Spinal cord (tissue), 10 donors: ENCODE measurements around the gene C11orf24. TPM values are rescaled to one million over a fixed set of nuclear protein-coding genes. Genes with fewer than 3 reads are reported as not detected.
"Not testable (repeated sequence)": the region's sequence is repeated elsewhere in the genome, so short reads cannot be mapped to it uniquely, and the experiment has no call there.

Source experiments
- DNase-seq, 6 donors: peaks; one replicate each; pipeline versions ENCODE4 v3.0.0 to v3.0.0-alpha.2; 2013 to 2015; ENCODE audit warnings: low spot score in 6 of 6, low read depth in 4 of 6
- H3K27ac ChIP-seq: one replicate; pipeline ENCODE4 v1.5.1; 2013; ENCODE audit warnings: low read depth, low read length, control low read depth
- H3K27me3 ChIP-seq: one replicate; pipeline ENCODE4 v1.6.1; 2013; ENCODE audit warnings: low read length; ENCODE audit not compliant: control insufficient read depth, insufficient read depth
- H3K36me3 ChIP-seq: one replicate; pipeline ENCODE4 v1.6.1; 2013; ENCODE audit warnings: low read length; ENCODE audit not compliant: control insufficient read depth, insufficient read depth
- H3K4me1 ChIP-seq: one replicate; pipeline ENCODE4 v1.6.1; 2013; ENCODE audit warnings: low read length; ENCODE audit not compliant: control insufficient read depth, insufficient read depth
- H3K4me3 ChIP-seq: one replicate; pipeline ENCODE4 v1.5.1; 2013; ENCODE audit warnings: low read depth, low read length, control low read depth
- H3K9me3 ChIP-seq: one replicate; pipeline ENCODE4 v1.6.1; 2013; ENCODE audit warnings: low read length; ENCODE audit not compliant: control insufficient read depth, insufficient read depth
- WGBS: methylation state at CpG from one replicate; pipeline ENCODE4 v1.1.5; 2013; ENCODE audit warnings: missing lambda C conversion rate; ENCODE audit not compliant: insufficient coverage; 5-methylcytosine and 5-hydroxymethylcytosine counted together
- polyA plus RNA-seq, 2 donors: library from polyadenylated mRNA; unstranded; fragments of 120-200 nt; gene quantifications; one replicate each; pipeline ENCODE4 v1.2.1, GENCODE V29; 2013; ENCODE audit not compliant: insufficient read length in 2 of 2
- total RNA-seq, 2 donors: library from RNA; depleted of rRNA in 1 of 2; stranded (reverse); fragments of 120-200 nt in 1 of 2; fragments of >200 nt in 1 of 2; gene quantifications; one replicate each; pipeline versions ENCODE4 v1.2.3 to v1.2.4, GENCODE V29; 2013 to 2014
- donor health status: healthy.

The C11orf24 gene
- total and polyA plus RNA-seq, 4 donors: 12.7 to 31.9 (median 19.4) TPM

- H3K36me3 ChIP-seq: no peaks in the 10 kb centered on the region
- H3K27me3 ChIP-seq: no peaks in the 10 kb centered on the region
- no peaks in the 10 kb centered on the region for H3K9me3 ChIP-seq
- no peak overlapping the region for H3K4me3 ChIP-seq
- no peaks in the 10 kb centered on the region for H3K4me1 ChIP-seq
- no peak for DNase-seq
- H3K27ac ChIP-seq: no peak overlapping the region
- WGBS: 100% methylated on average over 1 of the region's 2 CpGs
Observed at GRCh38 chr11:68289456-68289855, 17.7 kb upstream of the C11orf24 start.

GRCh38 chr11:68287419-68287818 lies 15.6 kb upstream of the C11orf24 start:
- no peaks in the 10 kb centered on the region for H3K4me1 ChIP-seq
- DNase-seq: no peak
- H3K27me3 ChIP-seq: no peaks in the 10 kb centered on the region
- H3K9me3 ChIP-seq: no peaks in the 10 kb centered on the region
- H3K27ac ChIP-seq: no peak overlapping the region
- H3K4me3 ChIP-seq: no peak overlapping the region
- H3K36me3 ChIP-seq: no peaks in the 10 kb centered on the region
- WGBS: 100% methylated on average over 3 of the region's 8 CpGs

- not testable (repeated sequence) for H3K9me3 ChIP-seq, H3K4me3 ChIP-seq, DNase-seq, H3K4me1 ChIP-seq, H3K36me3 ChIP-seq, H3K27ac ChIP-seq, H3K27me3 ChIP-seq
- 90% methylated on average over 1 of the region's 3 CpGs for WGBS
Observed at GRCh38 chr11:68284588-68284987, 12.8 kb upstream of the C11orf24 start.

GRCh38 chr11:68282861-68283230 lies 11.1 kb upstream of the C11orf24 start:
- H3K27ac ChIP-seq: no peak overlapping the region
- WGBS: 91% methylated on average over 12 of the region's 14 CpGs
- H3K27me3 ChIP-seq: no peaks in the 10 kb centered on the region
- H3K4me3 ChIP-seq: no peak overlapping the region
- H3K36me3 ChIP-seq: no peaks in the 10 kb centered on the region
- no peaks in the 10 kb centered on the region for H3K4me1 ChIP-seq
- H3K9me3 ChIP-seq: no peaks in the 10 kb centered on the region
- no peak for DNase-seq

GRCh38 chr11:68282141-68282860 lies 10.5 kb upstream of the C11orf24 start:
- no peaks in the 10 kb centered on the region for H3K4me1 ChIP-seq
- 80% methylated on average over 11 of the region's 15 CpGs for WGBS
- no peak overlapping the region for H3K4me3 ChIP-seq
- no peaks in the 10 kb centered on the region for H3K36me3 ChIP-seq
- no peaks in the 10 kb centered on the region for H3K9me3 ChIP-seq
- no peak for DNase-seq
- H3K27ac ChIP-seq: no peak overlapping the region
- no peaks in the 10 kb centered on the region for H3K27me3 ChIP-seq

GRCh38 chr11:68279676-68280075 lies 7.9 kb upstream of the C11orf24 start:
- Histone ChIP-seq H3K4me3 (no peak overlapping the region), H3K4me1 (no peaks in the 10 kb centered on the region), H3K9me3 (no peaks in the 10 kb centered on the region), H3K36me3 (no peaks in the 10 kb centered on the region), H3K27me3 (no peaks in the 10 kb centered on the region), H3K27ac (no peak overlapping the region)
- 83% methylated on average over 2 of the region's 5 CpGs for WGBS
- DNase-seq: no peak

- Histone ChIP-seq H3K4me1 (peaks cover 11% of the 10 kb centered on the region), H3K27me3 (no peaks in the 10 kb centered on the region), H3K9me3 (no peaks in the 10 kb centered on the region), H3K36me3 (no peaks in the 10 kb centered on the region), H3K27ac (no peak overlapping the region), H3K4me3 (no peak overlapping the region)
- no peak for DNase-seq
- no CpG with 5 or more reads among the region's 6 CpGs for WGBS
Observed at GRCh38 chr11:68276861-68277260, 5.1 kb upstream of the C11orf24 start.

- H3K36me3 ChIP-seq: no peaks in the 10 kb centered on the region
- 98% methylated on average over 5 of the region's 14 CpGs for WGBS
- H3K27me3 ChIP-seq: no peaks in the 10 kb centered on the region
- peaks cover 16% of the 10 kb centered on the region for H3K4me1 ChIP-seq
- DNase-seq: no peak
- H3K27ac ChIP-seq: no peak overlapping the region
- H3K4me3 ChIP-seq: no peak overlapping the region
- H3K9me3 ChIP-seq: no peaks in the 10 kb centered on the region
Observed at GRCh38 chr11:68275721-68276507, 4.1 kb upstream of the C11orf24 start.

GRCh38 chr11:68274306-68274705 lies 2.5 kb upstream of the C11orf24 start:
- H3K9me3 ChIP-seq: no peaks in the 10 kb centered on the region
- H3K4me1 ChIP-seq: peaks cover 25% of the 10 kb centered on the region
- DNase-seq: no peak
- H3K27me3 ChIP-seq: no peaks in the 10 kb centered on the region
- no peak overlapping the region for H3K4me3 ChIP-seq
- 80% methylated on average over 1 of the region's 1 CpG for WGBS
- no peak overlapping the region for H3K27ac ChIP-seq
- peaks cover 3% of the 10 kb centered on the region for H3K36me3 ChIP-seq
